Spleen (tissue), 11 donors: ENCODE results near the gene ZBTB8OS. TPM values are rescaled to one million over a fixed set of nuclear protein-coding genes. Genes with fewer than 3 reads are reported as not detected.
A peak's percentile ranks its signal among the peaks of the same experiment; 100 is the strongest.

ENCODE experiments used
- DNase-seq: peaks from one replicate; pipeline ENCODE4 v3.0.0-alpha.2; 2020
- H3K27ac ChIP-seq, 8 donors: fragments of 200-600 bp; sonication (generic) in 7 of 8; 1 replicate in 4 of 8; 2 replicates in 4 of 8; pipeline versions ENCODE4 v1.5.0 to v1.8.0; 2016 to 2021; ENCODE audit warnings: inconsistent platforms in 4 of 8, mild to moderate bottlenecking in 4 of 8, moderate library complexity in 1 of 8
- H3K27me3 ChIP-seq, 7 donors: fragments of 200-600 bp; sonication (generic) in 6 of 7; replicated peaks in 1 of 7; 1 replicate in 4 of 7; 2 replicates in 3 of 7; pipeline versions ENCODE4 v1.5.0 to v1.8.0; 2016 to 2021; ENCODE audit warnings: inconsistent platforms in 3 of 7, mild to moderate bottlenecking in 1 of 7
- H3K36me3 ChIP-seq, 6 donors: fragments of 200-600 bp; sonication (generic) in 5 of 6; 1 replicate in 4 of 6; 2 replicates in 2 of 6; pipeline versions ENCODE4 v1.5.0 to v1.8.0; 2016 to 2021; ENCODE audit warnings: inconsistent platforms in 2 of 6
- H3K4me1 ChIP-seq, 6 donors: fragments of 200-600 bp; sonication (generic) in 5 of 6; 1 replicate in 3 of 6; 2 replicates in 3 of 6; pipeline versions ENCODE4 v1.5.0 to v1.8.0; 2016 to 2021; ENCODE audit warnings: inconsistent platforms in 3 of 6
- H3K4me3 ChIP-seq, 8 donors: fragments of 200-600 bp; sonication (generic) in 7 of 8; 1 replicate in 4 of 8; 2 replicates in 4 of 8; pipeline versions ENCODE4 v1.5.0 to v1.8.0; 2016 to 2021; ENCODE audit warnings: inconsistent platforms in 4 of 8, mild to moderate bottlenecking in 4 of 8, moderate library complexity in 2 of 8
- H3K9me3 ChIP-seq, 8 donors: fragments of 200-600 bp; sonication (generic) in 7 of 8; 1 replicate in 4 of 8; 2 replicates in 4 of 8; pipeline versions ENCODE4 v1.5.0 to v1.8.0; 2016 to 2021; ENCODE audit warnings: inconsistent platforms in 4 of 8
- CTCF ChIP-seq, 11 experiments: fragments of 200-600 bp in 7 of 11; fragments of 450-650 bp in 4 of 11; sonication (generic) in 4 of 11; IDR thresholded peaks in 8 of 11; conservative IDR thresholded peaks in 3 of 11; 1 replicate in 7 of 11; 2 replicates in 4 of 11; pipeline versions ENCODE4 v1.4.0 to v1.8.0; 2016 to 2021; ENCODE audit warnings: antibody characterized with exemption in 11 of 11, inconsistent platforms in 4 of 11, mild to moderate bottlenecking in 1 of 11
- POLR2A ChIP-seq, 3 donors: fragments of 450-650 bp; IDR thresholded peaks; one replicate each; pipeline ENCODE4 v1.5.1; 2017; ENCODE audit warnings: antibody characterized with exemption in 3 of 3, mild to moderate bottlenecking in 1 of 3
- POLR2AphosphoS5 ChIP-seq, 3 donors: sonication (generic); formaldehyde crosslinking; IDR thresholded peaks; one replicate each; pipeline ENCODE4 v1.5.1; 2017; ENCODE audit warnings: antibody characterized with exemption in 3 of 3
- WGBS, 5 donors: extraction: QIAGEN DNeasy Blood & Tissue Kit in 3 of 5; methylation state at CpG; one replicate each; pipeline versions ENCODE4 v1.1.5 to v1.1.7; 2013 to 2018; 5-methylcytosine and 5-hydroxymethylcytosine counted together
- intact Hi-C: fragments of 100-400 bp; cut with DNase I; formaldehyde crosslinking; loops from one replicate; pipeline ENCODE4 v1.15.0; 2023; ENCODE audit warnings: low total_unique reads
- polyA plus RNA-seq, 3 donors: library from polyadenylated mRNA; stranded (reverse); fragments of 200-250 nt; gene quantifications; one replicate each; pipeline ENCODE4 v1.2.1, GENCODE V29; 2013
- total RNA-seq, 7 donors: library from RNA; depleted of rRNA in 3 of 7; stranded (reverse); fragments of >200 nt in 3 of 7; fragmentation: NEBNext Ultra II Directional in 4 of 7; extraction: Animal tissue kit (Norgen Biotek cat#: 25700) in 4 of 7; gene quantifications; one replicate each; pipeline versions ENCODE4 v1.1.0 to v1.2.1, GENCODE V29; 2016 to 2021
- donor health status: healthy with polysubstance abuse.
- donor health status: DM: no; HTN: no; CAD: no; lungs with moderate emphysema.
- donor health status: DM: no; HTN: no; CAD: no.
- donor health status: Bipolar disorder and iron deficiency.
- donor health status: healthy.
- donor health status: DM: no; HTN: no; CAD: no.
- donor health status: DM: yes; HTN: yes; CAD: no.

The ZBTB8OS gene
- total and polyA plus RNA-seq, 10 donors, result 26.7 to 70.5 (median 40.3) TPM

- no peaks in the 10 kb centered on the region for H3K27me3 ChIP-seq
- H3K9me3 ChIP-seq, result no peaks in the 10 kb centered on the region
- H3K36me3 ChIP-seq, result peaks cover 0 to 13% (median 0%) of the 10 kb centered on the region in 6 donors
- intact Hi-C loops, result no loop called here
- no peak overlapping the region for H3K4me3 ChIP-seq
- H3K27ac ChIP-seq, result no peak overlapping the region
- DNase-seq, result peak; percentile 18
- 90 to 97% (median 95%) methylated on average over 6 of the region's 6 CpGs for WGBS, 5 donors
- peaks cover 0 to 24% (median 16%) of the 10 kb centered on the region in 6 donors for H3K4me1 ChIP-seq
- TF ChIP-seq POLR2AphosphoS5 (IDR thresholded peaks at IDR 0.05) (no peak), POLR2A (IDR thresholded peaks at IDR 0.05) (no peak), CTCF (IDR thresholded peaks at IDR 0.05 in 8 of 11, conservative IDR thresholded peaks at IDR 0.05 in 3 of 11) (no peak)
These were observed 43.3 kb upstream of the ZBTB8OS start for GRCh38 chr1:32693455-32694174.

- Histone ChIP-seq H3K27ac (no peak overlapping the region), H3K36me3 (peaks cover 3 to 73% (median 41%) of the 10 kb centered on the region in 6 donors), H3K9me3 (no peaks in the 10 kb centered on the region), H3K4me1 (peaks cover 0 to 8% (median 0%) of the 10 kb centered on the region in 6 donors), H3K27me3 (no peaks in the 10 kb centered on the region), H3K4me3 (no peak overlapping the region)
- WGBS, 5 donors, result 91 to 98% (median 93%) methylated on average over 2 of the region's 2 CpGs
- no peak for DNase-seq
- no peak for TF ChIP-seq POLR2A (IDR thresholded peaks at IDR 0.05)
- intact Hi-C loops, result no loop called here
These were observed 36.0 kb upstream of the ZBTB8OS start for GRCh38 chr1:32686387-32686786.

GRCh38 chr1:32685498-32685897 lies 35.1 kb upstream of the ZBTB8OS start:
- H3K9me3 ChIP-seq, result no peaks in the 10 kb centered on the region
- H3K36me3 ChIP-seq, result peaks cover 3 to 74% (median 50%) of the 10 kb centered on the region in 6 donors
- TF ChIP-seq POLR2A (IDR thresholded peaks at IDR 0.05) (no peak), POLR2AphosphoS5 (IDR thresholded peaks at IDR 0.05) (peak in 1 of 3 donors; percentile 9), CTCF (IDR thresholded peaks at IDR 0.05 in 8 of 11, conservative IDR thresholded peaks at IDR 0.05 in 3 of 11) (no peak)
- H3K4me3 ChIP-seq, result no peak overlapping the region
- WGBS, 5 donors, result 73 to 88% (median 80%) methylated on average over 2 of the region's 2 CpGs
- intact Hi-C loops, result no loop called here
- H3K27ac ChIP-seq, result no peak overlapping the region
- peaks cover 0 to 8% (median 0%) of the 10 kb centered on the region in 6 donors for H3K4me1 ChIP-seq
- no peak for DNase-seq
- H3K27me3 ChIP-seq, result no peaks in the 10 kb centered on the region

GRCh38 chr1:32684167-32684811 lies 33.9 kb upstream of the ZBTB8OS start:
- no peak for DNase-seq
- Histone ChIP-seq H3K36me3 (peaks cover 3 to 80% (median 59%) of the 10 kb centered on the region in 6 donors), H3K27ac (peak overlapping the region in 1 of 8 donors; percentile 11)

More at GRCh38 chr1:32684167-32684811, 33.9 kb upstream of the ZBTB8OS start:
- intact Hi-C loops, result no loop called here
- TF ChIP-seq CTCF (IDR thresholded peaks at IDR 0.05 in 8 of 11, conservative IDR thresholded peaks at IDR 0.05 in 3 of 11) (no peak), POLR2A (IDR thresholded peaks at IDR 0.05) (no peak), POLR2AphosphoS5 (IDR thresholded peaks at IDR 0.05) (no peak)
- WGBS, 5 donors, result 37 to 62% (median 56%) methylated on average over 2 of the region's 2 CpGs
- no peaks in the 10 kb centered on the region for H3K9me3 ChIP-seq
- H3K4me1 ChIP-seq, result peaks cover 0 to 8% (median 0%) of the 10 kb centered on the region in 6 donors
- H3K4me3 ChIP-seq, result no peak overlapping the region
- H3K27me3 ChIP-seq, result no peaks in the 10 kb centered on the region
